Stimulated activated CD8-positive, alpha-beta memory T cell treated with anti-CD3 and anti-CD28 coated beads, Interleukin-12 subunit alpha, Interleukin-12 subunit beta, amount 100 ng/mL, for 4 hours (primary cell): ENCODE results near the gene TESMIN.

Experiments used
- DNase-seq: peaks from one replicate; pipeline ENCODE4 v3.0.0-alpha.2; 2020; ENCODE audit warnings: low read depth

TESMIN gene

DNA sequence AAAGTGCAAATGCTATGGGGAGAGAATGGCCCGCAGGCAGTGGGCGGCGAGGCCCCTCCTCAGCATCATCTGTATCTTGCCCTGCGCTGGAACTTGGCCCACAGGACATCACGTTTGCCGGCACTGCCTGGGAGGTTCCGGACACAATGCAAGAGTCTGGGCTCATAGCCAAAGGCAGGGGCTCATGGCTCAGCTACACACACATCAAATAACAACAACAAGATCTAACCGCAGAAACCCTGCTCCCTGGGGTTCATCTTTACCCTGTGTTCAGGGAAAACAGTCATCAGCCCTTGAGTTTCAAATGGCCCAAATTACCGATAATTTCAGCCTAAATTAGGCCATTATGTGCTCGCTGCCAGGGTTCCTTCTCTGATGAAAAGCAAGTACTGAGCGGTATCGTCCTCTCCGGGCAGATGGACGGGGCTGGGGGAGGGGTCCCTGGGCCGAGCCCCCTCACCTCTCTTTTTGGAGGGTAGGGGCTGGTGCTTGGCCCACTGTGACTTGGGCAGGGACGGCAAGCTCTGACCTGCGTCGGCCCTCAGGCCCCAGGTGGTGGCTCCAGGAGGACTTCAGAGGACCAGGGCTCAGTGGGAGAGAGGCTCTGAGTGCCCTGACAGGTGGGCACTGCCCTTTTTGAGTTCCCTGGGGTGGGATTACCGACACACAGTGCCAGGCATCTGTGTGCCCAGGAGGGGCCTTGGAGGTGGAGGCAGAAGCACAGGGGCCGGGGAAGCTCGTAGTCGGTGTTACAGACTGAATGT, 92.0 kb downstream of the TESMIN start:
- DNase-seq: no peak

DNA sequence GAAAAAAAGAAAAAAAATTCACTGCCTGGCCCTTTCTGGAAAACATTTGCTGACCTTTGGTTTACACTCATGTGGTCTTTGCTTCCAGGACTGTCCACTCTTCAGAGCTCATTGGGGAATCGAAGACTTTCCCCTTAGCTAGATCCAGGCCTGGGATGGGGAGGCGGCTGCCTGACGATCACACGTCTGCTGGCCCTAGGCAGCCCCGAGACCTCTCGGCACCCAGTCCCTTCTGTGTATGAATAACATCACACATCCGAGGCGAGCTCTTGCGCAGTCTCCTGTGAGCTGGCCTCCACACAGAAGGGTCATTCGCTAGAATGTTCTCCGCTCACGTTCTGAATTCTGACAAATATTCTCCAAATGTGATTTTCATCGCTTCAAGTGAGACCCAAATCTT, 92.7 kb downstream of the TESMIN start:
- no peak for DNase-seq

DNA sequence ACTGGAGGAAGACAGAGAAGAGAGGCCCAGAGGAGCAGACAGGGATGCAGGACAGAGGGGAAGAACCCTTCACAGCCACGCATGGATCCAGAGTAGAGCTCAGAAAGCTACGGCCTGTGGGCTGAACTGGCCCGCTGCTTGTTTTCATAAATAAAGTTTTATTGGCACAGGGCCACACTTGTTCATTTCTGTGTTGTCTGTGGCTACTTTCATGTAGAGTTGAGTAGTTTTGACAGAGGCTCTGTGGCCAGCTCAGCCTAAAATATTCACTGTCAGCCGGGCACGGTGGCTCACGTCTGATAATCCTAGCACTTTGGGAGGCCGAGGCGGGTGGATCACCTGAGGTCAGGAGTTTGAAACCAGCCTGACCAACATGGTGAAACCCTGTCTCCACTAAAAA, 93.2 kb downstream of the TESMIN start:
- no peak for DNase-seq
